Suppressor macrophage treated with lipopolysaccharide for 4 hours (primary cell): ENCODE data around the gene GPR35.
"Not testable (repeated sequence)": the region's sequence is repeated elsewhere in the genome, so short reads cannot be mapped to it uniquely, and the experiment has no call there.

ENCODE experiments used
- DNase-seq: peaks from one replicate; pipeline ENCODE4 v3.0.0-alpha.2; 2020

The GPR35 gene

DNA sequence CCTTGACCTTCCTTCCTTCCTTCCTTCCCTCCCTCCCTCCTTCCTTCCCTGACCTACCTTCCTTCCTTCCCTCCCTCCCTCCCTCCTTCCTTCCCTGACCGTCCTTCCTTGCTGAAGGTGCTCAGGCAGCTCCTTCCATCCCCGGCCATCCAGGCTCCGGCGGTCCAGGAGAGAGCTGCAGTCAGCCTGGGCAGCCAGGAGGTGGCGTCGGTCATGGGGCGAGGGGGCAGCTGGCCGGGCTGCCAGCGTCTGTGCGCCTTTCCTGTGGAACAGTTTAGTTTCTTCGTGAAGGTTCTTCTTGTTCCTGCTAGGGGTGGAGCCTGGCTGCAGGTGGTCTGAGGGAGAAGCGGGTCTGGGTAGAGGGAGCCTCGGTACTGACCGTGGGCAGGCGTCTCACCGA is 15.7 kb downstream of the GPR35 start:
- DNase-seq, result peak; percentile 73

DNA sequence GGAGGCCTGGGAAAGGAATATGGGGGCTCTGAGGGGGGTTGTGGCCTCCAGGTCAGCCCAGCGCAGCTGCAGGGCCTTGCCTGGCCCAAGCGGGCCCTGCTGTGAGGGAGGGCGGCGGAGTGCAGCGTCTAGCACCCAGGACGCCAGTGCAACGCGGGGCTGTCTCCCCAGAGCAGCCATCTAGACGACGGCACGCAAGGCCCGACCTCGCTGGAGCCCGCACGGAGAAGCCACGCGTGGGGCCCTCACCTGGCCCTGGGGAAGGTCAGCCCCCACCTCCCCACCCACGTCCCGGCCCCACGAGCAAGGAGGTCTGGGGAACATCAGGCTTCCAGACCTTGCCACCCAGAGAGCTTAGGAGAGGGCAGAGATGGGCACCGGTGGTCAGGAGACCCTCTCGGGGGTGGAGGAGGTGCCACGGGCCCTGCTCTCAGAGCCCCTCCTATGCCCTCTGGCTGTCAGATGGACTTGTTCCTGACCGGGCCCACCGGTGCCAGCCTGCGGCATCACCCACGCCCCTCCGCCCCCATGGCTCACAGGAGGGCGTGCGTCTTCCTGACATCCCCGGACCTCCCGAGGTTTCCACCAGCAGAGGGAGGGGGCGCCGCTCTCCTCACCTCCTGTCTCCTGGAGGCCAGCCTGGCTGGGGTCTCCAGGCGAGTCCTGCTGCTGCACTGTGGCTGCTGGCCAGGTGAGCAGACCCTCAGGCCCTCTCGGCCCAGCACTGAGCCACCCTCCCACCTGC is 17.0 kb downstream of the GPR35 start:
- no peak for DNase-seq

DNA sequence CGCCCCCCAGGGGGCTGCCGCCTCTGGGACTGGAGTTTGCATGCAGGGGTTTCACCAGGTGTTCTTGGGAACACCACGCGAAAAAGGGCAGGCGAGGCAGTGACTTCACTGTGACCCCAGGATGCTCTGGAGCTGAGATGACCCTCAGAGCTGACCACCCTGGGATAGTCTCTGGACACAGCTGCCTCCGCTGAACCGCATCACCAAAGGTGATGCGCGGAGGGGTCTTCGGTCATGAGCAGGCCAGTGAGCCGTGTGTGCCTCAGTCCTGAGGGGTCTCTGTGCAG is 17.5 kb downstream of the GPR35 start:
- DNase-seq, result no peak

DNA sequence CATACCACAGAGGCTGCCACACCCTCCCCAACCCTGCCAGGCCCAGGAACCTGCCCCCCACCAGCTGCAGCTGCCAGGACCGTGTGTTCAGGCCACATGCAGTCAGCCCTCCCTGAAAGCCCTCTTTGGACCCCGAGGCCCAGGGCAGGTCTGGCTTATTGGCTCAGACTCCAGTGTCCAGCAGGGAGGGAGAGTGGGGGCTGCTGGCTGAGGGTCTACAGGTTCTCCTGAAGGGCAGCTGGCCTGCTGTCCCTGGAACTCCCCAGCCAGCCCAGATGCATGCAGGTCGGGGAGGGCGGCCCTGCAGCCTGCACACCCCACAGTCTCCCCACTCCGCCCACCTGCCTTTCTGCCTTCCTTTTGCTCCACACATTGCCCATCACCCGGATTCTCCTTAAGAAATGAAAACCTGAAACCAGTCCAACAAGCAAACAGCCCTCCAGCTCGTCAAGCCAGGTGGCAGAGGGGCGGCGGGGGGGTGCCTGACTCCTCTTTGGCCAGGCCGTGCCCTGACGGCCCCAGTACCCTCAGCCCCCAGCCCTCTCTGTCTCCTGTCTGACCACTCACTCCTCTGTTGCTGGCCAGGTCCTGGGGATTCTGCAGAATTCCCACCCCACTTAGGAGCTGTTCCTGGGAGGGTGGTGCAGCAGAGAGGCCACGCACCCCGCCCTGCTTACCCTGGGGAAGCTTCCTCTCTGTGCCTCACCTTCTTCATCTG is 18.0 kb downstream of the GPR35 start:
- no peak for DNase-seq

DNA sequence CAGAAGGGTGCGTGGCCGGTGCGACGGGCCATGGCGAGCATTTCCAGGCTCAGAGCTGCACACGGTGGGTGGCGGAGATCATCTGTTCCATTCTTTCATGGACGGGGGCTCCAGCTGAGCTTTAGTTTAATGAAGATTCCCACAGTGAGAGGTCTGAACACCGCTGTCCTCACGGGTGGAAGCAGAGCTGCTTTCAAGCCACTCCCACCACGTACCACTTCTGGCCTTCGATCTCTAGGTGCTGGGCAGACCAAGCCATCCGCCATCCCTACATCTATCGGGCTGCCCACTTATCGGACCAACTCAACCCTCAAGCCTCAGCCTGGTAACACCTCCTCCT is 18.5 kb downstream of the GPR35 start:
- DNase-seq, result no peak

DNA sequence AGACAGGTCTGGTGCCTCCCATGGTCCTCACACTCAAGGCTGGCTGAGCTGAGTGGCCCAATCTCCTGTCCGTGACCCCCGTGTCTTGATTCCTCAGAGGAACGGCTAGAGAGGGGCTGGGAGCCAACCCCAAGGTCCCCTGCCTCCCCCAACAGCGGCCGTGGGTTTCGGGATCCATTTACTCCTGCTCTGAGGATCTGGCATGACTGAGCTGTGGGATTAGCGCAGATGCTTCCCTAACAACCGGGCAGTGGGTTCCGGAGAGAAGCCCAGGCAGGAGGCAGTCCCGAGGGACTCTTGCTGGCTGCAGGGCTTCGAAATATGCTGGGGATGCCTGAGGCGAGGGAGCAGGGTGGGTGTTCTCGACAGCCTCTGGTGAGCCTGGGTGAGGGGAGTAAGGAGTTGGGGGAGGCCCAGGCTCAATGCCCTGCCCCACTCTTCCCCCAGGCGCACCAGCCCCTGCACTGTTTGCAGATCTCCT is 18.9 kb downstream of the GPR35 start:
- no peak for DNase-seq

DNA sequence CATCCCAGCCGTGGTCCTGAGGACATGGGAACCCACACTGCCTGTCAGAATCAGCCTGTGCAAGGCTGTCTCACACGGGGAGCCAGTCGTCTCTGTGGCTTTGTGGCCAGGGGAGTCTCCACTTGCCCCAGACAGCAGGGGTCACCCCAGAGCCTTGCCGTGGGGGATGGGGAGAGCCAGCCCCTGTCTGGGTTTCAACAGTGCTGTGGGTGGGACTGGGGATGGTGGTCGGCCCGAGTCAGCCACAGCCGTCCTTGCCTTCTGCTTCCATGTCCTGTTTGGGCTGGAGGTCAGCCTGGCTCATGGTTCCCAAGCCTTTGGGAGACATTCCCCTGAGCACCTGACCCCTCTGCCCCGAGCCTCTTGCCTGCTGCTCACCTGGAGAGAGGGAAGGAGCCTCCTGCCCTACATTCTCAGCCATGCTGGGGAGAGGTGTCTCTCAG is 19.6 kb downstream of the GPR35 start:
- no peak for DNase-seq

DNA sequence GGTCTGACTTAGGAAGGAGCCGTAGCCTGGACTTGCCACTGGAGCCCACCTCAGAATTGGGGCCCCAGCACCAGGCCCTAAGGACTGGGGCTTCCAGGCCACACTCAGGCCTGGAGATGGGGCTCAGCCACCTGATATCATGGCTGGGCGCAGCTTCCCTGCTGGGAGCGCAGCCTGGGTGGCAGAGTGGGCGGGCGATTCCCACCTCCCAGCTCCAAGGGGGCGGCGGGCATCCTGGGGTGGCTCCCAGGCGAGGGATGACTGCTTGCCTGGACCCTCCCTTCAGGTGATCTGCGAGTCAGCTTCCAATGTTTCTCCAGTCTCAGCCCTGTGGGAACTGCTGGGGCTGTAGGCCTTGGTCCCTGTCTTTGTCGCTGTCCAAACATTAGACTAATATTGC is 20.1 kb downstream of the GPR35 start:
- no peak for DNase-seq

DNA sequence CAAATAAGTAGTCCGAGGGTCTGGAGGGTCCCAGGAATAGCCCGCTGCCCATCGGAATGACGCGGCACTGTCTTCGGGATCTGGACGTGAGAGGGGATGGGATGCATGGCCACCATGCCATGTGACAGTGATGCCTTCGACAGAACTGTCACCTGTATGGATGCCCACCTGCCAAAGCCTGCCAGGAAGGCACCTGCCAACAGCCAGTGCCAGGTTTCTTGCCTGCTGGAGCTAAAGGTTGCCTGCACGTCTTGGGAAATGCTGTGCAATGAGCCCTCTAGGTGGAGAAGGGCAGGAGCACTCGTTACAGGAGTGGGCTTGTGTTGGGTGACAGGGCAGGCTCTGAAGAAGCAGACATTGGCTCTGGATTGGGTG is 20.5 kb downstream of the GPR35 start:
- no peak for DNase-seq

DNA sequence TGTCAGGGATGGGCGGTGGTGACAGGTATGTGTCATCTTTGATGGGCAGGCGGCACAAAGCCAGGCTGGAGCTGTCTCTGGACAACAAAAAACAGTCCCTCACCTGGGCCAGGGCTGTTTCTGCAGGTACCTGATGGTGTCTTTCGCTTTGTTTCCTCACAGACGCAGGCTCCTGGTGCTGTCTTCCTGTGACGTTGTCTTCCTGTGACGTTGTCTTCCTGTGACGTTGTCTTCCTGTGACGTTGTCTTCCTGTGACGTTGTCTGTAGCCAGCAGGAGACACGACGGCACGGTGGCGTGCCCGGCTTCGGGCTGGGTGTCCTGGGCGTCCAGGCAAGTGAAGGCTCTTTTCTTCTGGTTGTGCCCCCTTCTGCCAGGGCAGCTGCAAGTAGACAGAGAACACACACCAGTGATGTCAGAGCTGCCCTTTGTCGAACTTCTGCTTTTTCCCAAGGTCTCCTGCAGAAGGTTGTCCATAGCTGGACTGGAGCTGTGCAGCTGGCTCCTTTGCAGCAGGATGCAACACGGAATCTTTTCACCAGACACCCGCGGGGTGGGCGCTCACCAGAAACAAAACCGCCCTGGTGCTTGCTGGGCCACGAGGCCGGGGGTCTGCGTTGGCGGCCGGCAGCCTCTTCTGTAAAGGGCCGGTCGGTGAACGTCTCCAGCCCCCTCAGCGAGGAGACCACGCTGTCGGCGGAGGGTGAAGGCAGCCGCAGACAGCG is 21.1 kb downstream of the GPR35 start:
- DNase-seq, result peak; percentile 47

DNA sequence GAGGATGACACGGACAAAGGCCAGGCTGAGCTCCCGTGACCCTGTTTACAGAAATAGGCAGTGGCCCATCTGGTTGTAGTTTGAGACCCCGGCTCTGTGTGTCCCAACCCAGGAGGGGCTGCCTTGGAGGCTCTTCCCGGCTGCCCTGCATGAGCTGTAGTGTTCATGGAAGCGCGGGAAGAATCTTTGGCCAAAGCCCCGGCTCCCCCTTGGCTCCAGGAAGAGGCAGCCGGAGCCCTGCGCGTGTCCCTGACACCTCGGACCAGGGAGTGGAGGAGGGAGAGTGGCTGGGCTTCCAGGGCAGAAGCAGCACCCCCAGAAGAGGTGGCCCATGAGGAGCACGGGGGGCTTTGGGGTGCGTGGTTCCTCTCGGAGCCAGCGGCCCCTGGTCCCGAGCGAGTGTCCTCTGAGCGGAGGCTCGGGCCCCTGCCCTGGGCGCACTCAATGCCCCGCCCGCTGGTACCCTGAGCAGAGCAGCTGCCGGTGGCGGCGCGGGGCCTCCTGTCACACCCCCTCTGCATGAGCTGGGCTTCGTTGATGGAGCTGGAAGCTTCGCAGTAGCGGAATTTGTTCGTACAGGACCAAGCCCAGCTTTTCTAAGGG is 21.7 kb downstream of the GPR35 start:
- DNase-seq, result no peak

DNA sequence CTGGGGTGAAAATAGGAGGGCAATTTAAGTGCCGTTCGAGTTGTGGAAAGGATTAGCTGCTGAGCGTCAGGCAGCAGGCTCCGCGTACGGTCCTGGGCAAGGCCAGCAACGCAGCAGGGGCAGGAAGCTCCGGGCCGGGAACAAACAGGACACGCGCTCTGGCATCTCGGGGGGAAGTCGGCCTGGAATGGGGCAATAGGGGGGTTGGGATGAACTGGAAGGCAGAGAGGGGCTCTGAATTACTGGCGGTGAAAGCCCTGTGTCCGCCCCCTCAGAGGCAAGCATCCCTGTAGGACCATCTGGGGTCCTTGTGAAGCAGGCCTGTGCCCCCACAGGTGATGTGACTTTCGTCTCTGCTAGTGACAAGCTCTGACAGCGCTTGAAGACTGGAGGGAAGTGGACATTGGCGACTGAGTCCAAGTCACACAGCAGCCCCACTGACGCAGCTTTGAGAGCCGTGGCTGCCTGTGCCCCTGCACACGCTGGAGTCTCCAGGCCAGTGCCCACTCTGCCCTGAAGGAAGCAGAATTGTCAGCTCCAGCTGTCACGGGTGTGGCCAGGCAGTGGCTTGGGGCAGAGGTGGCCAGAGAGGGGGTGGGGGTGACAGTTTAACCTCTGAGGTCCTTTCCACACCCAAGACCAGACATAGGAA is 22.3 kb downstream of the GPR35 start:
- DNase-seq, result no peak

DNA sequence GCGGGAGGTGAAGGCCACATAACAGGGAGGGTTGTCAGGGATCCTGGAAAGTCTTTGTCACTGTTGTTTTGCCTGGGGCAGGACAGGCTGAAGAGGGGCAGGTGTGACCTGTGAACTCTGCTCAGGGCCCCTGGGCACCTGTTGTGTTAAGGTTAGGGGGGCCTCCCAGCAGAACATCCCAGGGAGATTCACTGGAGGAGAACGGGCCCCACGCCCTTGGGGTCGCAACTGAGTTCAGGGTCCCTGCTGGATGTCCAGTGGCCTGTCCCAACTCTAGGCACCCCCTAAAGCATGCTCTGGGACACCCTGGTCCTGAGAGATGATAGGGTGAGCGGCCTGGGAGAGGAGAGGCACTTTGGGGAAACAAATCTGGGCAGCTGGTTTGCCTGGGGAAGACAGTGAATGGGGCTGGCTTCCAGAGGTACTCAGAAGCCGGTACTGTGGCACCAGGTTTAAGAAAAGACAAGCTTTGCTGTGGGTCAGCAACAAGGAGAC is 22.9 kb downstream of the GPR35 start:
- DNase-seq, result no peak

DNA sequence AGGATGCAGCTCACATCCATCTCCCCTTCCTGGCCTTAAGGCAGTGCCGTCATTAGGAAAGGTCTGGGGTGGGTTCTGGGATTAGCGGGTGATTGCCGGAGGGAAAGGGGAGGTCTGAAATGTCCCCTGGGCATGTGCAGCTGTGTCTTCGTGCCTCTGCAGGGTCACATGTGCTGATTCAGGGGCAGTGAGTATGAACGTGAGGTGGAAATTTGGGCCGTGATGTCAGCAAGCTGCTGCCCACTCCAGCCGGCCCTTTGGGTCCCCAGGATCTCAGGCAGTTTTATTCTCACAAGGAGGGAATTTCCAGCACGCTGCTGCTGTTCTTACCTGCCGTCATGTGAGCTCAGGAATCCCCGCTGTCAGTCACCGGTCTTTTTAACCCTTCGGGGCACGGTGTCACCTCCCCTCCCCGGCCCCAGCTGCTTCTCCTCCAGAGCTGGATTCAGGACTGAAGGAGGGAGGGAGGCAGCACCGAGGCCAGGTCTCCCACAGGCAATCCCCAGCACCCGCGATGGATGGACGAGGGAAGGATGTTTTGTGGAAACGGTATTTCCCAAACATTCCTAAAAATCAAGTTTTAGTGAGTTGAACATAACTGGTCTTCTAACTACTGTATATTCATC is 23.5 kb downstream of the GPR35 start:
- DNase-seq, result no peak

DNA sequence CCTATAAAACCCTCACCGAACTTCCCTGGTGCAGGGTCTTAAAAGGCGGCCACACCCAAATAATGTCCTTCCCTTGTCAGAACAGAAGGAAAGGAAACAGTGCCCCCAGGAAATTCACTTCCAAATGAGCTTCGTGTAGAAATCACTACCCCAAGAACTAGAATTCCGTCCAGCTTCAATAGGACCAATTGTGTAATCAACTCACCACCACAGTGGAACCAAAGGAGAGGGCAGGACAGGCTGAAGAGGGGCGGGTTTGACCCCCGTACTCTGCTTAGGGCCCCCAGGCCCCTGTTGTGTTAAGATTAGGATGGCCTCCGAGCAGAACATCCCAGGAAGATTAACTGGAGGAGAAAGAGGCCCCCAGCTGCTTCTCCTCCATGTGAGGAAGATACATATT is 24.1 kb downstream of the GPR35 start:
- DNase-seq, result no peak

DNA sequence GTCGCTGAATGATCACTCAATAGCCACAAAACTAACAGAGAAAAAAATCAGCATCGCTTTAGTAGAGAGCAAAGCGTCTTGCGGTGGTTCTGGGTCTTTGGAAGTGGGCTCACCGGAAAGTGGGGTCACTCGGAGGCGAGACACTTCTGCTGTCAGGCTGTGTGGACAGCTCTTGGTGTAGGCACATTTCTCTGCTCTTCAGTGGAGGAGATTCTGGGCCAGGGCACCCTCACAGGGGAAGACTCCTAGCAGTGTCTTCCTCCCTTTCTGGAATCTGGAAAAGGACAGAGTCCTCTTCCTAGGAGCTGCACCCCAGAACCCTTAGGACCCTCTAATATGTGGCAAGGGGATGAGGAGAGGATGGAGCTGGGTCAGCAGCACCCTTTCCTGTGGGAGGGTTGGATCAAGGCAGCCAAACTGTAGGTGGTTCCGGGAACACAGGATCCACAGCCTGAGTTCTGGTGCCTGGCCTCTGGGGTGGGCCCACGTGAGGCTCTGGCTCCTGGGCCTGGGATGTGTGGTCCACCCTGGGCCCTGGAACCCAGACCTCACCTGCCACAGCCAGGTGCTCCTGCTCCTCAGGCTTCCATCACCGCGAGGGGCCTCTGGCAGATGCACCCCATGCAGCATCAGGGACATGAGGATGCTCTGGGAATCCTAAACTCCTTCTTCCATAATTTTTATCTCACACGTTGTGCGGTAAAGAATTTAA is 25.1 kb downstream of the GPR35 start:
- DNase-seq, result no peak

DNA sequence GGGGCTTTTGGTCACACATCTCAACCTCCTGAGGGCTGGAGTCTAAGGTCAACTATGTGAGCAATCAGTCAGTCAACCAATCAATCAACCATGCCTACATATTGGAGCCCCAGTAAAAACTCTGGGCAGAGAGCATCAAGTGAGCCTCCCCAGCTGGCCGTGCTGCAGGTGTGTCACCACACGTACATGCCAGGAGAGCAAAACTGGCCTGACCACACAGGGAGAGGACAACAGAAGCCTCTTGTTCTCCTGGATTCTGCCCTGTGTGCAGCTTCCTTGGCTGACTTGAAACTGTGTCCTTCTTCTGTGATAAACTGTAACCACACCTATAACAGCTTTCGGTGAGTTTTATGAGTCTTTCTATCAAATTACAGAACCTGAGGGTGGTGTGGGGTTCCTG is 25.9 kb downstream of the GPR35 start:
- no peak for DNase-seq

DNA sequence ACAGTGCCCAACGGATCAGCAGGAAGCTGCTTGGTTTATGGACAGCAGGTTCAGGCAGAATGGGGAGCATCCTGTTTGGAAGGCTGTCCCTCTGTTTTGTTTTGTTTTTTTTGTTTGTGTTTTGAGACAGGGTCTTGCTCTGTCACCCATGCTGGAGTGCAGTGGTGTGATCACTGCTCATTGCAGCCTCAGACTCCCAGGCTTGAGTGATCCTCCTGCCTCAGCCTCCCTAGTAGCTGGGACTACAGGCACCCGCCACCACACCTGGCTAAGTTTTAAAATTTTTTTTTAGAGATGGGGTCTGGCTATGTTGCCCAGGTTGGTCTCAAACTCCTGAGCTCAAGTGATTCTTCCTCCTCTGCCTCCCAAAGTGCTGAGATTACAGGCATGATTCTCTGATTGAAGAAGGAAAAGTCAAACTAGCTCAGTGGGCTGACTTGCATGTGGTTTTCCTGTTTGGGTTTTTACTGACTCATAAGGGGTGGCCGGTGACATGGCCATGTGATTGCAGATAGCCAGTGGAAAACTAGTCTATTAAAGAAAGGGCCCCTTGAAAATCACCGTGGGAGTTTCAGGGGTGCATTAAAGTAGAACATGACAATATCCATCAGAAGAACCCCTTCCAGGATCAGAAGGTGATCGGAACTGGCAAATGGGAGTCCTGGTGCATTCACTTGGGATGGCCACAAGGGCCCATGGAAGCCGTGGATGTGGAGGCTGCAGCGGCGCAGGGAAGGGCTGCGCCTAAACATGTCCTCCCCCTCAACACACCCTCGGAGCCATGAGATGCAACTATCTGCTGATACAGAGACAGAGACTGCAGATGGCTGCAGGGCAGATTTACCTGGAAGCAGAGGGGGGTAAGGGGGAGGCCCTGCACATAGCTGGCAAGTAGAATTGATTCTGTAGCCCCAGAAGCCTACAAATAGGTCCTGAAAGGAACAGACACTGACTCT is 30.9 kb downstream of the GPR35 start:
- peak; percentile 68 for DNase-seq

DNA sequence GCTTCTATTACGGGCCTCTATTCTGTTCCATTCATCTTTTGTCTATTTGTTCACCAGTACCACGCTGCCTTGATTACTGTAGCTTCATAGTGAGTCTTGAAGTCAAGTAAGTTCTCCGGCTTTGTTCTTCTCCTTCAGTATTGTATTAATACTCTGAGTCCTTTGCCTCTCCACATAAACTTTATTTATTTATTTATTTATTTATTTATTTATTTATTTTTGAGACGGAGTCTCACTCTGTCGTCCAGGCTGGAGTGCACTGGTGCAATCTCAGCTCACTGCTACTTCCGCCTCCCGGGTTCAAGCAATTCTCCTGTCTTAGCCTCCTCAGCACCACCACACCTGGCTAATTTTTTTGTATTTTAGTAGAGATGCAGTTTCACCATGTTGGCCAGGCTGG is 34.6 kb downstream of the GPR35 start:
- not testable (repeated sequence) for DNase-seq

DNA sequence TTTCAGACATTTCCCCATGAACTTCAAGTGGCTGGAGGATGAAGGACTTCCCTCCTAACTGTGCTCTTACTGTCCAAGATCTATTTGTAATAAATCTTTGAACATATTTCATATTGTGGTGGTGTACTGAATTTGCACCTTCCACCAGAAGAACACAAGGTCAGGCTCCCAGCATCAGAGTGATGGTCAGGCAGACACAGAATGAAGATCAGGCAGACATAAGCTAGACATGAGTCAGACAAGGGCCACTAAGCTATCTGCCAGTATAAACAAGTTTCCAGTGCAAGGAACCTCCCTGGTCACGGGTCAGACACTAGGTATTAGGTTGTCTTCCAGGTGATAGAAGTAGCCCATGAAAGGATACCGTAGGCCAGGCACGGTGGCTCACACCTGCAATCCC is 37.4 kb downstream of the GPR35 start:
- no peak for DNase-seq
